ENCODE results near the gene GPR157.

DNA sequence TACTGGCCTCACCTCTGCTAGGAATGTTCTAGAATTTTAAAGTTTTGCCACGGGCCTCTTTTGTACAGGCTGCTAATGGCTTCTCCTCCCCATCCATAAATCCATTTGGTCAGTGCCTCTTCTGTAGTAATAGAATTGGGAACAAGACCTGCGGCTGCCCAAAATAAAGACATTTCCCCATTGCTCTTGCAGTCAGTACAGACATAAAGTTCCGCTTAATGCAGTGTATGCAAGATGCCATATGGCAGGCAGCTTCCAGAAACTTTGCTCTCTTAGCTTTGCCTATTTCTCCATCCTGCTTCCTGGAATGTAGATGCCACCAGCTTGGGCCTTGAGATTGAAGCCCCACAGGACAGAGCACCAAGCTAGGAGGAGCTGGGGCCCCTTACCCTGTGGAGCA is 55.8 kb downstream of the GPR157 start:
- TF ChIP-seq CTCF (IDR thresholded peaks at IDR 0.05): no peak
- TF ChIP-seq POLR2A (IDR thresholded peaks at IDR 0.05): no peak
